GM23338 (cell line): ENCODE data around the gene TMEM175. TPM values are rescaled to one million over a fixed set of nuclear protein-coding genes. Genes with fewer than 3 reads are reported as not detected.

Source experiments
- ATAC-seq: fragments of 200-7000 bp; cut with Tn5 transposase; 3 replicates; pipeline ENCODE4 v1.9.1; 2020
- DNase-seq: peaks from one replicate; pipeline ENCODE4 v3.0.0-alpha.2; 2015; ENCODE audit warnings: low spot score
- H2AFZ ChIP-seq: fragments of 200-600 bp; sonication (generic); 2 replicates; pipeline ENCODE4 v1.8.0; 2016; ENCODE audit warnings: antibody characterized with exemption, mild to moderate bottlenecking, moderate library complexity
- H3F3A ChIP-seq: fragments of 200-600 bp; sonication (generic); replicated peaks from 2 replicates; pipeline ENCODE4 v1.8.0; 2017; ENCODE audit warnings: antibody characterized with exemption, mixed run types, low read depth
- H3K27ac ChIP-seq: fragments of 200-600 bp; sonication (generic); 2 replicates; pipeline ENCODE4 v1.6.1; 2016; ENCODE audit warnings: low read depth
- H3K27me3 ChIP-seq: fragments of 200-600 bp; sonication (generic); 2 replicates; pipeline ENCODE4 v1.8.0; 2016; ENCODE audit warnings: mild to moderate bottlenecking, mixed run types, moderate library complexity; ENCODE audit not compliant: insufficient read depth
- H3K36me3 ChIP-seq: fragments of 200-600 bp; sonication (generic); 2 replicates; pipeline ENCODE4 v1.8.0; 2016; ENCODE audit warnings: mild to moderate bottlenecking; ENCODE audit not compliant: insufficient read depth
- H3K4me1 ChIP-seq: fragments of 200-600 bp; sonication (generic); 2 replicates; pipeline ENCODE4 v1.8.0; 2016; ENCODE audit warnings: mild to moderate bottlenecking, moderate library complexity; ENCODE audit not compliant: insufficient read depth
- H3K4me2 ChIP-seq: fragments of 200-600 bp; sonication (generic); 2 replicates; pipeline ENCODE4 v1.7.1; 2017; ENCODE audit warnings: mixed run types
- H3K4me3 ChIP-seq: fragments of 200-600 bp; sonication (generic); 2 replicates; pipeline ENCODE4 v1.6.1; 2016; ENCODE audit warnings: mixed run types
- H3K79me2 ChIP-seq: fragments of 200-600 bp; sonication (generic); replicated peaks from 2 replicates; pipeline ENCODE4 v1.8.0; 2017; ENCODE audit warnings: mild to moderate bottlenecking; ENCODE audit not compliant: insufficient read depth
- H3K9me2 ChIP-seq: fragments of 200-600 bp; sonication (generic); 2 replicates; pipeline ENCODE4 v1.8.0; 2017; ENCODE audit not compliant: insufficient read depth
- H4K20me1 ChIP-seq: fragments of 200-600 bp; sonication (generic); replicated peaks from 2 replicates; pipeline ENCODE4 v1.8.0; 2017; ENCODE audit warnings: mild to moderate bottlenecking; ENCODE audit not compliant: insufficient read depth
- H3K27ac Mint-ChIP-seq: 2 replicates; pipeline ENCODE4 v1.8.0; 2020; ENCODE audit warnings: inconsistent platforms, mild to moderate bottlenecking, moderate library complexity, mixed read lengths
- H3K27me3 Mint-ChIP-seq: 3 replicates; pipeline ENCODE4 v1.8.0; 2022; ENCODE audit warnings: low read depth, mild to moderate bottlenecking, moderate library complexity, mixed read lengths, inconsistent platforms; ENCODE audit not compliant: insufficient read depth, poor library complexity
- H3K36me3 Mint-ChIP-seq: 3 replicates; pipeline ENCODE4 v1.8.0; 2021; ENCODE audit warnings: low read depth, mild to moderate bottlenecking, inconsistent platforms, moderate library complexity, mixed read lengths
- H3K4me1 Mint-ChIP-seq: 3 replicates; pipeline ENCODE4 v1.8.0; 2020; ENCODE audit warnings: mild to moderate bottlenecking, inconsistent platforms, mixed read lengths
- H3K4me3 Mint-ChIP-seq: 3 replicates; pipeline ENCODE4 v1.8.0; 2021; ENCODE audit warnings: moderate library complexity, mild to moderate bottlenecking, inconsistent platforms, mixed read lengths
- H3K9me3 Mint-ChIP-seq: 3 replicates; pipeline ENCODE4 v1.8.0; 2020; ENCODE audit warnings: moderate library complexity, mild to moderate bottlenecking, inconsistent platforms, mixed read lengths
- CREB1 ChIP-seq: fragments of 250-450 bp; sonication (Bioruptor Pico); IDR thresholded peaks from 2 replicates; pipeline ENCODE4 v1.5.0; 2020; ENCODE audit warnings: low read depth, mild to moderate bottlenecking, moderate library complexity
- CTCF ChIP-seq, 2 experiments: fragments of 200-600 bp in 1 of 2; sonication (generic) in 1 of 2; conservative IDR thresholded peaks; 2 replicates each; pipeline versions ENCODE4 v1.5.1 to v1.6.1; 2016 to 2017; ENCODE audit warnings: antibody characterized with exemption in 2 of 2, low read depth in 2 of 2, mild to moderate bottlenecking in 2 of 2, moderate library complexity in 1 of 2
- ETS1 ChIP-seq: IDR thresholded peaks from 2 replicates; pipeline ENCODE4 v1.6.1; 2016; ENCODE audit warnings: antibody characterized with exemption
- EZH2 ChIP-seq: fragments of 200-600 bp; sonication (generic); IDR thresholded peaks from one replicate; pipeline ENCODE4 v1.8.0; 2017; ENCODE audit warnings: antibody characterized with exemption, mild to moderate bottlenecking, low read depth; ENCODE audit not compliant: unreplicated experiment
- JUNB ChIP-seq: IDR thresholded peaks from one replicate; pipeline ENCODE4 v1.6.1; 2016; ENCODE audit warnings: antibody characterized with exemption; ENCODE audit not compliant: unreplicated experiment
- NANOG ChIP-seq: IDR thresholded peaks from 2 replicates; pipeline ENCODE4 v1.6.1; 2016; ENCODE audit warnings: antibody characterized with exemption, borderline replicate concordance
- POLR2AphosphoS5 ChIP-seq: IDR thresholded peaks from 2 replicates; pipeline ENCODE4 v1.6.1; 2016; ENCODE audit warnings: antibody characterized with exemption, low read depth
- REST ChIP-seq: IDR thresholded peaks from one replicate; pipeline ENCODE4 v1.6.1; 2018; ENCODE audit warnings: antibody characterized with exemption; ENCODE audit not compliant: unreplicated experiment
- STAT1 ChIP-seq: IDR thresholded peaks from one replicate; pipeline ENCODE4 v1.6.1; 2016; ENCODE audit warnings: antibody characterized with exemption; ENCODE audit not compliant: unreplicated experiment
- ZNF114 ChIP-seq: fragments of 250-450 bp; sonication (Bioruptor Pico); IDR thresholded peaks from 2 replicates; pipeline ENCODE4 v1.5.0; 2020; ENCODE audit warnings: mild to moderate bottlenecking, moderate library complexity
- polyA plus RNA-seq: library from polyadenylated mRNA; unstranded; fragments of >200 nt; fragmentation: Nextera tagmentation; extraction: Ambion mirVana; gene quantifications from 2 replicates; pipeline ENCODE4 v1.2.1, GENCODE V29; 2016
- total RNA-seq: library from RNA; depleted of rRNA; stranded (reverse); fragments of >200 nt; shearing (Covaris generic); gene quantifications from 2 replicates; pipeline ENCODE4 v1.2.3, GENCODE V29; 2014
- TF ChIP-seq, protein P1 (sequence below): fragments of 250-450 bp; sonication (Bioruptor Pico); IDR thresholded peaks from 2 replicates; pipeline ENCODE4 v1.5.0; 2020; ENCODE audit warnings: mild to moderate bottlenecking, moderate library complexity

Gene TMEM175
- total and polyA plus RNA-seq, 2 experiments from 2014 or later, result 8.0 to 11.4 TPM

DNA sequence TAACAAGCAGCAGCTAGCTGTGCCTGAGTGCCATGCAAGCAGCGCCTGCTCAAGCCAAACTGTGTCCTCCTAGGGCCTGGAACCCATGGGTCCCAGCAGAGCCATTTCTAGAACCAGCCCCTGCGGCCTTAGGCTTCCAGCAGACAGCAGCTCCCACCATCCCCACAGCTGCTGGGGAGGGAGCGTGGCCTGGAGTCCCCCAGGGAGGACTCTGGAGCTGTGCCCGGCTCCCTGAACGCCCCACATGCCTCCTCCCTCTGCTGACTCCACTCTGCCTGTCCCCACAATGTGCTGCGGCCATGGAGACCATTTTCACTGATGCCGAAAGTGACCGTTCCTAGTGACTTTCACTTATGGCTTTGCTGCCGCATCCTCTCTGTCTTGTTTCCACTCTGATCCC lies 46.0 kb upstream of the TMEM175 start:
- H3K36me3 ChIP-seq, result no peaks in the 10 kb centered on the region
- Mint-ChIP-seq H3K4me3 (no peak overlapping the region), H3K36me3 (peaks cover 22% of the 10 kb centered on the region), H3K27ac (no peak overlapping the region), H3K27me3 (peaks cover 15% of the 10 kb centered on the region), H3K9me3 (peaks cover 7% of the 10 kb centered on the region; the same call in 2 of the 3 replicates), H3K4me1 (no peaks in the 10 kb centered on the region)
- H3F3A ChIP-seq, result 0 out of 2 replicates have a peak, but pooled peaks cover 11% of the 10 kb centered on the region
- no peak overlapping the region for H3K4me2 ChIP-seq
- no peak overlapping the region for H3K4me3 ChIP-seq
- TF ChIP-seq JUNB, result no peak
- no peak for TF ChIP-seq CTCF (conservative IDR thresholded peaks at IDR 0.05; ENCODE audit: low read depth in 2 of 2)
- TF ChIP-seq ETS1, result no peak
- TF ChIP-seq POLR2AphosphoS5, result no peak
- TF ChIP-seq EZH2, result no peak
- TF ChIP-seq, protein P1, sequence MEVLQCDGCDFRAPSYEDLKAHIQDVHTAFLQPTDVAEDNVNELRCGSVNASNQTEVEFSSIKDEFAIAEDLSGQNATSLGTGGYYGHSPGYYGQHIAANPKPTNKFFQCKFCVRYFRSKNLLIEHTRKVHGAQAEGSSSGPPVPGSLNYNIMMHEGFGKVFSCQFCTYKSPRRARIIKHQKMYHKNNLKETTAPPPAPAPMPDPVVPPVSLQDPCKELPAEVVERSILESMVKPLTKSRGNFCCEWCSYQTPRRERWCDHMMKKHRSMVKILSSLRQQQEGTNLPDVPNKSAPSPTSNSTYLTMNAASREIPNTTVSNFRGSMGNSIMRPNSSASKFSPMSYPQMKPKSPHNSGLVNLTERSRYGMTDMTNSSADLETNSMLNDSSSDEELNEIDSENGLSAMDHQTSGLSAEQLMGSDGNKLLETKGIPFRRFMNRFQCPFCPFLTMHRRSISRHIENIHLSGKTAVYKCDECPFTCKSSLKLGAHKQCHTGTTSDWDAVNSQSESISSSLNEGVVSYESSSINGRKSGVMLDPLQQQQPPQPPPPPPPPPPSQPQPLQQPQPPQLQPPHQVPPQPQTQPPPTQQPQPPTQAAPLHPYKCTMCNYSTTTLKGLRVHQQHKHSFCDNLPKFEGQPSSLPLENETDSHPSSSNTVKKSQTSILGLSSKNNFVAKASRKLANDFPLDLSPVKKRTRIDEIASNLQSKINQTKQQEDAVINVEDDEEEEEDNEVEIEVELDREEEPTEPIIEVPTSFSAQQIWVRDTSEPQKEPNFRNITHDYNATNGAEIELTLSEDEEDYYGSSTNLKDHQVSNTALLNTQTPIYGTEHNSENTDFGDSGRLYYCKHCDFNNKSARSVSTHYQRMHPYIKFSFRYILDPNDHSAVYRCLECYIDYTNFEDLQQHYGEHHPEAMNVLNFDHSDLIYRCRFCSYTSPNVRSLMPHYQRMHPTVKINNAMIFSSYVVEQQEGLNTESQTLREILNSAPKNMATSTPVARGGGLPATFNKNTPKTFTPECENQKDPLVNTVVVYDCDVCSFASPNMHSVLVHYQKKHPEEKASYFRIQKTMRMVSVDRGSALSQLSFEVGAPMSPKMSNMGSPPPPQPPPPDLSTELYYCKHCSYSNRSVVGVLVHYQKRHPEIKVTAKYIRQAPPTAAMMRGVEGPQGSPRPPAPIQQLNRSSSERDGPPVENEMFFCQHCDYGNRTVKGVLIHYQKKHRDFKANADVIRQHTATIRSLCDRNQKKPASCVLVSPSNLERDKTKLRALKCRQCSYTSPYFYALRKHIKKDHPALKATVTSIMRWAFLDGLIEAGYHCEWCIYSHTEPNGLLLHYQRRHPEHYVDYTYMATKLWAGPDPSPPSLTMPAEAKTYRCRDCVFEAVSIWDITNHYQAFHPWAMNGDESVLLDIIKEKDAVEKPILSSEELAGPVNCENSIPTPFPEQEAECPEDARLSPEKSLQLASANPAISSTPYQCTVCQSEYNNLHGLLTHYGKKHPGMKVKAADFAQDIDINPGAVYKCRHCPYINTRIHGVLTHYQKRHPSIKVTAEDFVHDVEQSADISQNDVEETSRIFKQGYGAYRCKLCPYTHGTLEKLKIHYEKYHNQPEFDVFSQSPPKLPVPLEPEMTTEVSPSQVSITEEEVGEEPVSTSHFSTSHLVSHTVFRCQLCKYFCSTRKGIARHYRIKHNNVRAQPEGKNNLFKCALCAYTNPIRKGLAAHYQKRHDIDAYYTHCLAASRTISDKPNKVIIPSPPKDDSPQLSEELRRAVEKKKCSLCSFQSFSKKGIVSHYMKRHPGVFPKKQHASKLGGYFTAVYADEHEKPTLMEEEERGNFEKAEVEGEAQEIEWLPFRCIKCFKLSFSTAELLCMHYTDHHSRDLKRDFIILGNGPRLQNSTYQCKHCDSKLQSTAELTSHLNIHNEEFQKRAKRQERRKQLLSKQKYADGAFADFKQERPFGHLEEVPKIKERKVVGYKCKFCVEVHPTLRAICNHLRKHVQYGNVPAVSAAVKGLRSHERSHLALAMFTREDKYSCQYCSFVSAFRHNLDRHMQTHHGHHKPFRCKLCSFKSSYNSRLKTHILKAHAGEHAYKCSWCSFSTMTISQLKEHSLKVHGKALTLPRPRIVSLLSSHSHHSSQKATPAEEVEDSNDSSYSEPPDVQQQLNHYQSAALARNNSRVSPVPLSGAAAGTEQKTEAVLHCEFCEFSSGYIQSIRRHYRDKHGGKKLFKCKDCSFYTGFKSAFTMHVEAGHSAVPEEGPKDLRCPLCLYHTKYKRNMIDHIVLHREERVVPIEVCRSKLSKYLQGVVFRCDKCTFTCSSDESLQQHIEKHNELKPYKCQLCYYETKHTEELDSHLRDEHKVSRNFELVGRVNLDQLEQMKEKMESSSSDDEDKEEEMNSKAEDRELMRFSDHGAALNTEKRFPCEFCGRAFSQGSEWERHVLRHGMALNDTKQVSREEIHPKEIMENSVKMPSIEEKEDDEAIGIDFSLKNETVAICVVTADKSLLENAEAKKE (CRISPR knock-in tag), result no peak
- no peak for TF ChIP-seq STAT1
- no peak for TF ChIP-seq CREB1 (CRISPR knock-in tag)
- no peak for TF ChIP-seq REST
- TF ChIP-seq ZNF114, result no peak
- TF ChIP-seq NANOG, result no peak
- H2AFZ ChIP-seq, result no peak overlapping the region
- ATAC-seq (no peak), DNase-seq (no peak)
- H3K4me1 ChIP-seq, result no peaks in the 10 kb centered on the region
- no peaks in the 10 kb centered on the region for H3K79me2 ChIP-seq
- H3K9me2 ChIP-seq, result no peaks in the 10 kb centered on the region; the same call in 1 of the 2 replicates
- no peaks in the 10 kb centered on the region for H3K27me3 ChIP-seq
- no peak overlapping the region for H3K27ac ChIP-seq
- H4K20me1 ChIP-seq, result no peaks in the 10 kb centered on the region
